Sciatic nerve (tissue), 2 donors: Measurements from ENCODE around the gene TMEM121. TPM values are rescaled to one million over a fixed set of nuclear protein-coding genes. Genes with fewer than 3 reads are reported as not detected.

Source experiments
- ATAC-seq: fragments of 200-7000 bp; cut with Tn5 transposase; one replicate; pipeline ENCODE4 v1.9.1; 2020; ENCODE audit warnings: mild to moderate bottlenecking, moderate library complexity
- DNase-seq: peaks from one replicate; pipeline ENCODE4 v3.0.0-alpha.2; 2020; ENCODE audit warnings: low spot score
- intact Hi-C: fragments of 100-400 bp; cut with DNase I; formaldehyde crosslinking; loops from one replicate; pipeline ENCODE4 v1.14.2; 2022
- total RNA-seq: library from RNA; stranded (reverse); fragmentation: NEBNext Ultra II Directional; extraction: Animal tissue kit (Norgen Biotek cat#: 25700); gene quantifications from one replicate; pipeline ENCODE4 v1.2.1, GENCODE V29; 2021
- donor health status: DM: no; HTN: no; CAD: no.
- donor health status: DM: no; HTN: no; CAD: no.

Gene TMEM121
- total RNA-seq, 1 donor from 2014 or later = 8.7 TPM

DNA sequence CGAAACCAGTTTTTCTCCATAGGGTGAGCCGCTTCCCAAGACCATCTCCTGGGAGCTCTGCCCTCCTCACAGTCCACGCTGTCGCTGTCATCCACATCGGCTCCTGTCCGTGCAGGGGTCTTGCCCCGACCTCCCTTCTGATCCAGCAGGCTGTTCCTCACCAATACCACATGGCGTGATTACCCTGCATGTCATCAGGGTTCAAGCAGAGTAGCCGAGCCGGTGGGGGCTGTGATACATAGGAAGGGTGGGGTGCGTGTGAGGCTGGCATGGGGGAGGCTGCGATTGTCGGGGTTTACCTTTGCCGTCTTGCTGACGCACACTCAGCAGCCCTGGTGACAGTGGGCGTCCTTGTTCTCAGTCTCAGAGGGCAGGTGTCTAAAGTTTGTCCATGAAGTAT, 18.3 kb upstream of the TMEM121 start:
- intact Hi-C loops = no loop called here
- DNase-seq (no peak), ATAC-seq (no peak)

DNA sequence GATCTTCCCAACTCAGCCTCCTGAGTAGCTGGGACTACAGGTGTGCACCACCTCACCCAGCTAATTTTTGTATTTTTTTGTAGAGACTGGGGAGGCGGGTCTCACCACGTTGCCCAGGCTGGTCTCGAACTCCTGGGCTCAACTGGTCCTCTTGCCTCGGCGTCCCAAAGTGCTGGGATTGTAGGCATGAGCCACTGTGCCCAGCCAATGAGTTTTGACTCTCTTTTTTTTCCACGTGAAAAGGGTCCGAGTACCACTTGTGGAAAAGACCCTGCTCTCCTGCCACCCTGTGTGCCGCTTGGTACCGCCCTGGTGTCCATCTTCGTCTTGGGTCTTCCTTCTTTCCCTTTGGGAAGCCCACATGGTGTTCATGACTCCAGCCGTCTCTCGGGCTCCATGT, 17.8 kb upstream of the TMEM121 start:
- ATAC-seq (no peak), DNase-seq (no peak)
- intact Hi-C loops = no loop called here

DNA sequence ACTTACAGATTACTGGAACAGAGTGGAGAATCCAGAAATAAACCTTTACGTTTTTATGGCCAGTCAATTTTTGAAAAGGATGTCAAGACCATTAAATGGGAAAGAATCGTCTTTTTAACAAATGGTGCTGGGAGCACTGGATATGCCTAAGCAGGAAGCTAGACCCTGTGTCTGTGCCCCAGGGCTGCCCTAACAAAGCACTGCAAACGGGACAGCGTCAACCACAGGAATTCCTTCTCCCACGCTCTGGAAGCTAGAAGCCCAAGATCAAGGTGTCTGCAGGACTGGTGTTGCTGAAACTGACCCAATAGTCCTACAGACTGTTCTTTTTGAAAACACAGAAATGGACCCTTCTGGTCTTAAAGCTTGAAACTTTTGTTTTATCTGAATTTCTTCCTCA, 9.3 kb upstream of the TMEM121 start:
- DNase-seq (no peak), ATAC-seq (no peak)
- intact Hi-C loops = no loop called here

DNA sequence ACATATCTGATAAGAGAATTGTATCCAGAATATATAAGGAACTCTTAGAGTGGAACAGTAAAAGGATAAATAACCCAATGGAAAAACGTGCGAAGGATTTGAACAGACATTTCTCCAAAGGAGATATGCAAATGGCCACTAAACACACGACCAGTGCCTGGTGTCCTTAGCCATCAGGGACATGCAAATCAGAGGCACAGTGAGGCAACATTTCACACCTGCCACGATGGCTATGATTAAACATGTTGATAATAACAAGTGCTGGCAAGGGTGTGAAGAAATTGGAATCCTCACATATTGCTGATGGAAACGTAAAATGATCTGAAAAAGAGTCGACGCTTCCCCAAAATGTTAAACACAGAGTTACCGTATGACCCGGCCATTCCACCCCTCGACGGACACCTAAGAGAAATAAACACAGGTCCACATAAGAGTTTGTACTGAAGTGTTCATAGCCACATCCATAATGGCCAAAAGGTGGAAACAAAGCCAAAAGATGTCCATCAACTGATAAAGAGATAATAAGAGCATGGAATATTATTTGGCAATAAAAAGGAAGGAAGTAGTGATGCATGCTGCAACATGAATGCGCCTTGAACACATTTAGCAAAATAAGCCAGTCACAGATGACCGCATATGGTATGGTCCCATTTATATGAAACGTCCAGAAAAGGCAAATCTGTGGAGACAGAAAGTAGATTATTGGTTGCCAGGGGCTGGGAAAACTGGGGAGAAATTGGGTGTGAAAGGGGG, 6.3 kb upstream of the TMEM121 start:
- intact Hi-C loops = no loop called here
- DNase-seq = no peak

DNA sequence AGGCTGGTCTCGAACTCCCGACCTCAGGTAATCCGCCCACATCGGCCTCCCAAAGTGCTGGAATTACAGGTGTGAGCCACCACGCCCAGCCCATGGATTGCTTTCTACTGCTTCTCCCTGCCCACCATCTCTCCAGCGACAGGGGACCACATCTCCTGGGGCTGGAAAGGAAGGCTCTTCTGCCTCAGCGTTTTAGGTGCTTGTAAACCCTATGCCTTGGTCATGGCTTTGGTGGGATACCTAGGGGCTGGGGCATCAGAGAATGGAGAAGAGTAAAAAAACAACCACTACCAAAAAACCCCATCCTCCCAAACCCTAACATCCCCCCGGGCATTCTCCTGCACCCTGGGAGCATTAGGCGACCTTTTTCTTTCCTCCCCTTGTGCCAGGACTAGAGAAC, 1.1 kb upstream of the TMEM121 start:
- DNase-seq = no peak
- intact Hi-C loops = no loop called here

More for the DNA sequence above, 6.3 kb upstream of the TMEM121 start:
- no peak for ATAC-seq

DNA sequence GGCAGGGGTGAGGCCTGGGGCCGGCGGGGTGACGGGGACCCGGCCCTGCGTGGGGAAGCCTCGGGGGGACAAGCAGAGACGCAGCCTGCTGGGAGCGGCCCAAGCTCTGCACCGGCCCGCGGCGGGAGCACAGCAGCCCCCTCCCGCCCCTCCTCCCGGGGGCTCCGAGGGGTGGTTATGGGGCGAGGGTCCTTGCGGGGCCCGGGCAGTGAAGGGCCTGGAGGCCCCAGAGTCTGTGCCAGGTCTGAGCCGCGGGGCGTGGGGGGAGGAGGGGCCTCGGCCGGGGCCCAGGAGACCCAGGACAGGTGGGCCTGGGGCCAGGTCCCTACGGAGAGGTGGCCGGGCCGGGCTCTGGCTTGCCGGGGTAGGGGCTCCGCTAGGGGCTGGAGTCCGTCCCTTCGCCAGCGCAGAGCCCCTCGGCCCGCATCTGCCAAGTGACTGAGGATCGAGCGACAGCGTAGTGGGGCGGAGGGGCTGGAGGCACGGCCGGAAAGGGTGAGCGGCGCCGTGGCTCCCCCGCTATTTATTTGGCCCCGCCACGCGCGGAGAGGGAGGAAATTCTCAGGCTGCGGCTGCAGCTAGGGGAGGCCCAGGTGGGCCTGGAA, 495 bp downstream of the TMEM121 start:
- DNase-seq (no peak), ATAC-seq (peak; percentile 11)
- intact Hi-C loops = no loop called here

More for the DNA sequence above, 1.1 kb upstream of the TMEM121 start:
- no peak for ATAC-seq

DNA sequence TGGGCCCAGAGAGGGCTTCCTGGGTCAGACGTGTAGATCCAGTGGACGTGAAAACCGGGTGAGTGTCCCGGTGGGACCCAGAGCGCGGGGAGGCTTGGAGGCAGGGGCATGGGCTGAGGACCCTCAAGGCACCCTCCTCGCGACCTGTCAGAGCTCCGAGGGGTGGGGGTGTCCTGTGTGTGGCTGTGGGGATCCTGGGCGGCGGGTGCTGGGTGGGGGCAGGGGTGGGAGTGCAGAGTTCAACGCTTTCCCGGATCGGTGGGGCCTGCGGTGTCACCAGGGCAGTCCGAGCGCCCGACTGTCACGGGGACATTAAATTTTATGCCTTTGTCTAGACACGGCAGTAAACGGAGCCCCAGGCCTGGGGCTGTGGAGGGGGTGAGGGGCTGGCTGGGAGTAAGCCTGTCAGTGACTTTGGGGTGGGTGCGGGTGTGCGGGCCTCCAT, 1.0 kb downstream of the TMEM121 start:
- intact Hi-C loops = no loop called here
- DNase-seq (no peak), ATAC-seq (peak; percentile 3)

DNA sequence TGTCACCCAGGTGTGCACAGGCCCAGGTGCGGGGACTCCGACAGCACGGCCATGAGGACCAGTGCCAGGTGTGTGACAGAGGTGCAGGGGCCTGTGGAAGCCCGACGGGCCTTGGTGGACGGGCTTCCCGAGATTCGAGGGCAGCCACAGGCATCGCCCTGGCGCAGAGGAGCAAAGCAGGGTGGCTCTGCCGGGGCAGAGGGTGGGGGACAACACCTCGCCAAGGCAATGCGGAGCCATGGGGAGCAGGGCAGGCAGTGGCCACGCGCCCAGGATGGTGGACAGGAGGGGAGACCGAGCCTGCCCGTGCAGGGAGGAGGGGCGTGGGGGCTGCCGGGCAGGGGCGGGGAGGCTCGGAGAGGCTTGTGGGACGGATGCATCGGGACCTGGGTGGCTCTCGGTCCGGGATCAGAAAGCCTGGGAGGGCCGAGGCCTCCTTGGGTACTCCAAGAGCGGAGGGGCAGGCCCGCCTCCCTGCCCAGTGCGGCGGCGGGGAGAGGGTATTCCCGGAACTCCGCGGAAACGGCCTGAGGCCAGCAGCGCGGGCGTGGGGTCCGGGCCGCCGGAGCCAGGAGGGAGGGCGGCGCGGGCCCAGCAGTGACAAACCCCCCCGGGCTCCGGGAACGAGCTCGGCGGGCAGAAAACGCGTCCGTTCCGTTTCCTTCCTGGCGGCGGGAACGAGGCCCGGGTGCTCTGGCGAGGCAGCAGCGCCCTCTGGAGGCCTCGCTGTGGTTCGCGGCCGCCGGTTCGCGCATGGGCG, 1.6 kb downstream of the TMEM121 start:
- intact Hi-C loops = no loop called here

DNA sequence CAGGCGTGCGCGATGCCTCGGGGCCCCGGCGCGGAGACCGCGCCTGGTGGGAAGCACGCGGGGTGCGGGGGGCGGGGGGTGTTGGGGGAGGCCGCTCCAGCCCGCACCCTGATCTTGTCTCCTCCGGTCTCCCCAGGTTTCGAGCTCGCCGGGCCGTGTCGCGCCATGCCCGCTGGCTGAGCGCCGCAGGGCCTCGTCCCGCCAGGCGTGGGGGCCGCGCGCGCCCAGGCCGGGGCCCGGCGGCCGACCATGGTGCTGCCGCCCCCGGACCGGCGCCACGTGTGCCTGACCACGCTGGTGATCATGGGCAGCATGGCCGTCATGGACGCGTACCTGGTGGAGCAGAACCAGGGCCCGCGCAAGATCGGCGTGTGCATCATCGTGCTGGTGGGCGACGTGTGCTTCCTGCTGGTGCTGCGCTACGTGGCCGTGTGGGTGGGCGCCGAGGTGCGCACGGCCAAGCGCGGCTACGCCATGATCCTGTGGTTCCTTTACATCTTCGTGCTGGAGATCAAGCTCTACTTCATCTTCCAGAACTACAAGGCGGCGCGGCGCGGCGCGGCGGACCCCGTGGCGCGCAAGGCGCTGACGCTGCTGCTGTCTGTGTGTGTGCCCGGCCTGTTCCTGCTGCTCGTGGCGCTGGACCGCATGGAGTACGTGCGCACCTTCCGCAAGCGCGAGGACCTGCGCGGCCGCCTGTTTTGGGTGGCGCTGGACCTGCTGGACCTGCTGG, 2.4 kb downstream of the TMEM121 start:
- intact Hi-C loops = no loop called here
- DNase-seq = no peak
- no peak for ATAC-seq

More for the DNA sequence above, 1.6 kb downstream of the TMEM121 start:
- ATAC-seq (peak; percentile 74), DNase-seq (peak; percentile 90)

DNA sequence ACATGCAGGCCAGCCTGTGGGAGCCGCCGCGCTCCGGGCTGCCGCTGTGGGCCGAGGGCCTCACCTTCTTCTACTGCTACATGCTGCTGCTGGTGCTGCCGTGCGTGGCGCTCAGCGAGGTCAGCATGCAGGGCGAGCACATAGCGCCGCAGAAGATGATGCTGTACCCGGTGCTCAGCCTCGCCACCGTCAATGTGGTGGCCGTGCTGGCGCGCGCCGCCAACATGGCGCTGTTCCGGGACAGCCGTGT, 2.9 kb downstream of the TMEM121 start:
- intact Hi-C loops = no loop called here
- ATAC-seq (no peak), DNase-seq (no peak)

DNA sequence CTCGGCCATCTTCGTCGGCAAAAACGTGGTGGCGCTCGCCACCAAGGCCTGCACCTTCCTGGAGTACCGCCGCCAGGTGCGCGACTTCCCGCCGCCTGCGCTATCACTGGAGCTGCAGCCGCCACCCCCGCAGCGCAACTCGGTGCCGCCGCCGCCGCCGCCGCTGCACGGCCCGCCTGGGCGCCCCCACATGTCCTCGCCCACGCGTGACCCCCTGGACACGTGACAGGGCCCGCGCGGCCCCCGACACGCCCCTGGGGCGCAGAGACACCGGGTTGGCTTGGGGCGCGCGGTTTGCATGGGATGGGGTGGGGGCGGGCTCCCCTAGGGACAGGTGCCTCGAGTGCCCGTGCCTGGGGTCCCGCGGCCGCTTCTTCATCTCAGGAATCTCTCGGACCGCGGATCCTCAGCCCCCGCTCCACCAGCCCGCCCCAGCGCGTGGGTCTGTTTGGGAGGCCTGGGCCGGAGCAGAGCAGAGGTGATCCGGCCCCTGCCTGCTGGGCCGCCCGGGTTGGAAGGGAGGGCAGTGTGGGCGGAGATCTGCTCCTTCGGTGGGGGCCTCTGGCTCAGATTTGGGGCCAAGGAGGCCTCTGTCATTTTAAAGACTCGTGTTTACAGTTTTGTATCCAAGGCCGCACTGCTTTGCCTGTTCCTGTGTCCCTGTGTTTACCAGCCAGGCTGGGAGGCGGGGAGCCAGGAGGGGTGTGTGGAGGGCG, 3.3 kb downstream of the TMEM121 start:
- intact Hi-C loops = no loop called here
- DNase-seq (no peak), ATAC-seq (no peak)

DNA sequence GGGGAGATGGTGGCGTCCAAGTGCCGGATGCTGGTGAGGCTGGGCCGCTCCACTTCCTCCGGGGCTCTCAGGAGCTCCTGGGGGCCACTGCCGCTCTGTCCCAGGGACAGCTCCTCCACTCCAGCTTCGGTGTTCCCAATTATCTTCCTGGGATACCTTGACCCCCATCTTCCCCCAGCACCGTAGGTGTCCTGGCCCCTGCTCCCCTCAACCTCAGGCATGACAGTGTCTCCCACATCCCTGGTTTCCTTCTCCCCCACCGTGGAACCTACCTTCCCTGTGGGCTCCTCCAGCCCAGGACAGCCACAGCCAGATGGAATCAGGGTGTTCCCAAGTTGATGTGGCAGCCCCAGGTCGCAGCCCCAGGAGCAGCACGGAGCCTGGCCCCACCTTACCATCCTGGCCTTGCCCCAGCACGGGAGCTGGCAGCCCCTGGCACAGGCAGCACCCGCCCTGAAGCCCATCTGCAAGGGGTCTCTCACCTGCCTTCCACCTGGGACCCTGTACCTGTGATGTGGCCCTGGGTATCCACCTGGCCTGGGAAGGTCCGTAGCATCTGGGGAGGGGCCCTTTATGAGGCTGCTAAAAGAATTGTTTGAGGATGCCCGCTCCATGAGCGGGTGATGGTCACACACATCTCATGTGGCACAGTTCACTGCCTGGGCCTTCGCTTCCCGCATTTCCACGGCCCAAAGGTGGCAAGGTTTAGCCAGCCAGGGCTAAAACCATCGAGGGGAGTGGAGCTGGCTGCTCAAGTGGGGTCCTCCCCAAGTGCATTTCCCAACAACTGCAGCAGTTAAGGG, 4.1 kb downstream of the TMEM121 start:
- intact Hi-C loops = no loop called here
- DNase-seq (no peak), ATAC-seq (no peak)

DNA sequence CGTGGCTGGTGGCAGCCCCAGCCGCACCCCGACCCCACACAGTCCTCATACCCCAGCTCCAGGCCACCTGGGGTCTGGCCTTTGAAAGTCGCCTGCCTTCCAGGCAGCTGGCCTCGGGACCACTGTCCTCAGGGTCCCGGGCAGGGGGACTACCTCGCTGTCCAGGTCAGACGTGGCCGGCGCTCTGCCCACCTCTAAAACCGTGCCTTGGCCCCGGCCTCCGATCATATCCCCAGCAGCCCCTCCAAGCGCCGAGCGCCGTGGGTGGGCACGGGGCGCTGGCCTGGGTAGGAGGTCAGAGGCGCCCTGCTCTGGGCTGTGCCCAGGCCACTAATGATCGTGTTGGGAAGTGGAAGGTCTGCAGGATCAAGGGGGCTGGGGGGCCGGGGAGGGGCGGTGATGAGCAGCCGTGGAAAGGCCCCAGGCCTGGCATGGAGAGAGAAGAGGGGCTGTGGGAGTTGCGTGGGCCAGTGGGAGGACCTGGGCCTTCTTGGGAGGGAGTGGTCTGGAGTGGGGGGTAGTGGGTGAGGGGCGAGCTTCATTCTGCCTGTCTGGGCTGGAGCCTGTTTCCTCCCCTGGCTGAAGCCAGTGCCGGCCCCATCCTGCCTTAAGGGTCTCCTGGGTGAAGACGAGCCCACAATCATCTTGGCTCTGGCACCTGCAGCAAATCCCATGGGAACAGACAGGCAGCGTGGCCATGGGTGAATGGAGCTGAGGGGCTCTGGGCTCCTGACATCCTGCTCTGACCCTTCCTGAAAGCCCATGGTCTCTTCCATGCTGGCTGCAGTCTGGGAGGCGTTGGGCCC, 4.9 kb downstream of the TMEM121 start:
- intact Hi-C loops = no loop called here
- ATAC-seq (no peak), DNase-seq (no peak)

DNA sequence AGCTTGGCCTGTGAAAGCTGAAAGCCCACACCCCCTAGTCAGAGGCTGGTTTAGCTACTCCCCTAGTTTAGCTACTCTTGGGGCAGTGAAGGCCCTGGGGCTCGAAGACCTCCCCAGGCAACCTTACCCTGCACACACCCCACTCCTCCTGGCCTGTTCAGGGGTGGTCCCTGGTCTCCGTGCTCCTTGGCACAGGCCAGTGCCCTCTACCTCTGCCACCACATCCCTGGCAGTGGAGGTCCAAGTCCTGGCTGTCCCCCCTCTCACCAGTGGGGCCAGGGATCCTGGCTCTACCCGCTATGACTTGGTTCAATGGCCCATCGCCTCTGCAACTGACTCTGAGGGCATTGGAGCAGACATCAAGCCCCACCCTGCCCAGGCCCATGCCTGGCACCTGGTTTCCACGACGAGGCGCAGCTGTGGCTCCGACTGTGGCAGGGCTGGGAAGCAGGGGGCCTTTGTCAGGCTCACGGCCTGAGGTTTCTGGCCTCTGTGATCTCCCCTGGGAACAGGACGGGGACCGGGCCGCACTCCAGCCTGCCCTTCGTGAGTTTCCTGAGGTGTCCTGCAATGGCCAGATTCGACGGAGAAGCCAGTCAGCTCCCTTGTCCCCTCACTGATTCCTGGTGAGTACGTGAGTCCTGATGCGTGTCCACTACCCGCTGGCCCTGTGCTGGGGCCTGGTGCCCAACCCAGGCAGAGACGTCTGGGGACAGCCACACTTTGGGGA, 5.7 kb downstream of the TMEM121 start:
- no peak for DNase-seq
- intact Hi-C loops = no loop called here
- ATAC-seq = no peak

DNA sequence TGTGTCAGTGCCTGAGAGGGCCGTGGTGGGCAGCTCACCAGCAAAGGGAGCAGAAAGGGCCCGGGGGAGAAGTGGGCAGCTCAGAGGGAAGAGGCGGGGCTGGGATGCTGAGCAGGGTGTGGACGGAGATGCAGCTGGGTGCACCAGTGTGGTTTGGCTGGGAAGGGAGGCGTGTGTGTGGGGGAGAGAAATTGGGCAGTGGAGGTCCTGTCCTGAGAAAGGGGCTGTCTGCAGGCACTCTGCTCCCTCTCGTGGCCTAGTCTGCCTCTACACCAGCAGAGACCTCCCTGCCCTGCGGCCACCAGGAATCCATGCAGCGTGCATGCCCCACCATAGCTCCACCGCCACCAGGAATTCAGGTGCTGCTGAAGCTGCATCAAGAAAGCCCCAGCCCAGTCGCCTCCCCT, 6.4 kb downstream of the TMEM121 start:
- intact Hi-C loops = no loop called here
- DNase-seq (no peak), ATAC-seq (peak; percentile 14)

DNA sequence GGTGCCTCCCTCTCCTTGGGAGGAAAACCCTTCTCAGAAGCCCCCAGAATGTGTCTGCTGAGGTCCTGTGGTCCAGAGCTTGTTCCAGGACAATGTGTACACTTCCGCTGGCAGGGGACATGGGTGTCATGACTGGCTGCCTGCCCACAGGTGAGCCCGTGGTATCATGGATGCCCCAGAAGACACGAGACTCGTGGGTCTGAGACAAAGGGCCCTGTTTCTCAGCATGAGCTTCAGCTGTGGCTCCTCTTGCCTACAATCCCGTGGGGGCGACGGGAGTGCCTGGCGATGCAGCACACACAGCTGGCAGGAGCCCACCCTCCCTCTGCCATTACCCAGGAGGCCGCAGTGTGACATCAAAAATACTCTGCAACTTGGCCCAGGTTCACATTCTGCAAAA, 7.0 kb downstream of the TMEM121 start:
- intact Hi-C loops = no loop called here
- DNase-seq = no peak
- ATAC-seq = no peak
